ENCODE data around the gene MAPK8IP2. TPM values are rescaled to one million over a fixed set of nuclear protein-coding genes. Genes with fewer than 3 reads are reported as not detected.

The MAPK8IP2 gene
- polyA plus RNA-seq, 2 of the 4 experiments (the other 2 are of a cell fraction), result 0.76 to 3.0 TPM

- TF ChIP-seq ZNF302 (CRISPR knock-in tag; IDR thresholded peaks at IDR 0.05), result no peak
- no peak for TF ChIP-seq CBX8 (IDR thresholded peaks at IDR 0.05)
These were observed 9.5 kb downstream of the MAPK8IP2 start (continued) for GRCh38 chr22:50610041-50610451.

- no peak for DNase-seq (ENCODE audit: low read depth in 1 of 2, low spot score in 1 of 2)
- Histone ChIP-seq H3K9me3 (no peaks in the 10 kb centered on the region), H3K4me3 (no peak overlapping the region), H3K27ac (no peak overlapping the region), H3K4me1 (no peaks in the 10 kb centered on the region), H3K4me2 (no peak overlapping the region)
- 73% methylated on average over 15 of the region's 17 CpGs for WGBS (ENCODE audit: missing lambda C conversion rate)
- TF ChIP-seq RCOR1 (IDR thresholded peaks at IDR 0.05; ENCODE audit: low read depth, low read length) (no peak), CEBPB (IDR thresholded peaks at IDR 0.05) (no peak), NR3C1 (IDR thresholded peaks at IDR 0.05) (no peak), REST (IDR thresholded peaks at IDR 0.05) (no peak), MAZ (IDR thresholded peaks at IDR 0.05; ENCODE audit: borderline replicate concordance, low read depth, low read length) (no peak), CHD4 (IDR thresholded peaks at IDR 0.05; ENCODE audit: borderline replicate concordance) (no peak), BCL3 (IDR thresholded peaks at IDR 0.05) (no peak), FOXS1 (CRISPR knock-in tag; IDR thresholded peaks at IDR 0.05) (no peak), HOXB5 (CRISPR knock-in tag; IDR thresholded peaks at IDR 0.05) (no peak), BHLHE40 (IDR thresholded peaks at IDR 0.05; ENCODE audit: low read depth, low read length) (no peak), CHD2 (IDR thresholded peaks at IDR 0.05; ENCODE audit: low read length, partially characterized antibody) (no peak), NPAS2 (CRISPR knock-in tag; IDR thresholded peaks at IDR 0.05; ENCODE audit: borderline replicate concordance) (no peak), CBX2 (IDR thresholded peaks at IDR 0.05; ENCODE audit: borderline replicate concordance, low read depth) (no peak), E2F6 (IDR thresholded peaks at IDR 0.05; ENCODE audit: borderline replicate concordance, low read depth) (no peak), PHF8 (IDR thresholded peaks at IDR 0.05; ENCODE audit: borderline replicate concordance, low read depth) (no peak), RAD21 (conservative IDR thresholded peaks at IDR 0.05 in 1 of 2, IDR thresholded peaks at IDR 0.05 in 1 of 2) (no peak), JUNB (IDR thresholded peaks at IDR 0.05) (no peak), HOXB13 (CRISPR knock-in tag; IDR thresholded peaks at IDR 0.05; ENCODE audit: low read depth) (no peak), EP300 (IDR thresholded peaks at IDR 0.05) (no peak)
- no peak for ATAC-seq
- ChIA-PET CTCF (no interaction called here), POLR2A (no interaction called here)
- FAIRE-seq, result no peak
These were observed 10.0 kb downstream of the MAPK8IP2 start for GRCh38 chr22:50610581-50610980.
